Esophagus mucosa (tissue), 1 donor: ENCODE results near the gene TCEAL2. TPM values are rescaled to one million over a fixed set of nuclear protein-coding genes. Genes with fewer than 3 reads are reported as not detected.
A peak's percentile ranks its signal among the peaks of the same experiment; 100 is the strongest.
"Not testable (repeated sequence)": the region's sequence is repeated elsewhere in the genome, so short reads cannot be mapped to it uniquely, and the experiment has no call there.

Experiments used
- ATAC-seq: fragments of 200-7000 bp; cut with Tn5 transposase; one replicate; pipeline ENCODE4 v1.9.1; 2020
- total RNA-seq: library from RNA; stranded (reverse); gene quantifications from one replicate; pipeline ENCODE4 v1.2.4, GENCODE V29; 2023
- donor health status: DM: yes; HTN: yes; CAD: no.

TCEAL2 gene
- total RNA-seq, result not detected

DNA sequence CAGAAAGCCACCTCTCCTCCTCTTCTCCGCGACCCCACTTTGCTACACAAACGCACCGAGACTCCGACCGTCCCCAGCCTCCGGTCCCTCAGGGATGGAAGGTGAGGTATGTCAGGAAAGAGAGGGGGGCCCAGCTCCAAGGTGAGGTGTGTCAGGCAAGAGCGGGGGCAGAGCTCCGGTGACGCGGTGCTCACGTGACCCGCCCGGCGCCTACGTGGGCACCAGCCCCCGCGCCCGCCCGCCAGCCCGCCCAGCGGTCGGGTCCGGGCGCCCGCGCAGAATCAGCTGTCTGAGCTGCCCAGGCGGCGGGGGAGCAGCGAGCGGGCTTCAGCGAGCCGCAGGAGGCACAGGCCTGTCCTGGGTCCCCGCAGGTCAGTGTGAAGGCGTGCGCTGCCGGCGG lies at the start of gene TCEAL2:
TSS of gene TCEAL2 (plus strand) at position 244 of the 400 bp plus-strand sequence. CDS start 1,152 bp downstream, outside the sequence.
- not testable (repeated sequence) for ATAC-seq

DNA sequence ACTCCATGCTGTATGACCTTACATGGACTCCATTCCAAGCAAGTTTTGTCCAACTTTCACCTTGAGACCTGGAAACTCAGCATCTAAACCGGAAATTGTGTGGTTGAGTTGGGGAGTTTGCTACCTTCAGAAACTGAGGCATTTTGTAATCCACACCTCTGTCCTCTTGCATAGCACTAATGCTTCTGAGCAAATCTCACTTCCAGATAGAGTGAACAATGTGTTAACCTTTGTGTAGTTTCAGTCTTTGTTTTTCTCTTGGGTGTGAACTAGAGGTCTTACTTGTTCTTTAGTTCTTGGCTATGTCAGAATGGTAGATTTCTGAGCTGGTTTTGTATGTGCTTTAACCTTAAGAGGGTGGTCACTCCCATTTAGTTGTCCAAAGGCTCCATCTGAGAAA lies 48.1 kb upstream of the TCEAL2 start:
- no peak for ATAC-seq

DNA sequence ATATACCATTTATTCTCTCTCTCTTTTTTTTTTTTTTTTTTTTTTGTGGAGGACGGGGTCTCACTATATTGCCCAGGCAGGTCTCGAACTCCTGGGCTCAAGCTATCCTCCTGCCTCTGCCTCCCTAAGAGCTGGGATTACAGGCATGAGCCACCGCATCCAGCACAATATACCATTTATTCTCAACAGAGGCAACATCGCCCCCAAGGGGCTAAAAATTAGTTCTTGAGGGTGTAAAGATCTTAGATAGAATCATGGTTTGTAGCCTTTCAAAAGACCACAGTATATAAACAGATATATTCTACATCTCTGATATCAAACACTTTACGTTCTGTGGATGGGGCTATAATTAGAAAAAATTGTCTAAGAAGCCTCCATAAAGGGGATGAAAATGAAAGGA lies 39.8 kb upstream of the TCEAL2 start:
- no peak for ATAC-seq

DNA sequence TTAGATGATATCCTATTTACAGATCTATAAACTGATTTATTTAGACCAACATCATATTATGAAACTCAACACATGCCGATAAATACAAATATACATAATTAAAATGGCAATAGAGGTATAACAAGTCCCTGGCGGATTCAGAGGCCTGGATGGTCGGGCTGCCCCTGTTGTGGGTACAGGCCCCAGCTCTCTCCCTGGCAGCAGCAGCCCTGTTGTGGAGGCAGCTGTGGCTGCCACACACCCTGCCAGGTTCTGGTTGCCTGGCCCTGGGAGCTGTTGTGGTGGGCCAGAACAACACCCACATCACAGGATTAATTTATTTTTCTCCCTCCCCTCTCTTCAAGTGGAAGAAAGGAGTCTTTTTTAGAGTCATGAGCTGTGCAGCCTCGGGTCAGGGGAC lies 12.1 kb upstream of the TCEAL2 start:
- ATAC-seq, result no peak

DNA sequence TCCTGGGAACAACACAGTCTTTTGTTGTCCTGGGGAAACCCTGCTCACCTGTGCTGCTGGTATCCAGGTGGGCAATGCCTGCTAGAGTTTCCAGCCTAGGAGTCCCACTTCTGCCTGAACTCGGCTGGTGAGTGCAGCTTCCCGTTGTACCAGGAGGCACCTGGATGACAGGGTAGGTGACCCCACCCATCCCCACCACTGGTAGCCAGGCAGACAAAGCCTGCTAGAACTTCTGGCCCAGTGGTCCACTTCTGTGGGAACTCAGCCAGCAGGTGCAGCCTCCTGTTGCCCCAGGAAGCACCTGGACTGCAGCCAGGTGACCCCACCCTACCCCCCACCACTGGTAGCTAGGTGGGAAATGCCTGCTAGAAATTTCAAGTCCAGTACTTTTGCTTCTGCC lies 9.7 kb upstream of the TCEAL2 start:
- ATAC-seq, result no peak

DNA sequence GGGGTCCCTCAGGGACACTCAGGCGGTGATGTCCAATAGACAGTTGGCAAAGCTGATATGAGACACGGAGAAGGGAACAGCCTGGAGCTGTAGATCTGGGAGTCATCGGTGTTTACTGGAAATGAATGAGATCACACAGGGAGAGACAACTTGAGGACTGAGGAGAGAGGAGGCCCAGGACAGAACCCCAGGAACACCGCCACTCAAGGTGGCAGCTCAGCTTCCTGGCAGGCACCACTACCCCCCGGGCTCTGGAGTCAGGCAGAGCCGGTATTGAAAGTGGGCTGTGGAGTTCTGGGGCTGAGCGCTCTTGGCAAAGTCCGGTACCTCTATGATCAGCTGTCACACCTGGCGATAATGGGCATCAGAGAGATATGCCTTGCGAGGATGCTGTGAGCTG lies 465 bp upstream of the TCEAL2 start:
- not testable (repeated sequence) for ATAC-seq

DNA sequence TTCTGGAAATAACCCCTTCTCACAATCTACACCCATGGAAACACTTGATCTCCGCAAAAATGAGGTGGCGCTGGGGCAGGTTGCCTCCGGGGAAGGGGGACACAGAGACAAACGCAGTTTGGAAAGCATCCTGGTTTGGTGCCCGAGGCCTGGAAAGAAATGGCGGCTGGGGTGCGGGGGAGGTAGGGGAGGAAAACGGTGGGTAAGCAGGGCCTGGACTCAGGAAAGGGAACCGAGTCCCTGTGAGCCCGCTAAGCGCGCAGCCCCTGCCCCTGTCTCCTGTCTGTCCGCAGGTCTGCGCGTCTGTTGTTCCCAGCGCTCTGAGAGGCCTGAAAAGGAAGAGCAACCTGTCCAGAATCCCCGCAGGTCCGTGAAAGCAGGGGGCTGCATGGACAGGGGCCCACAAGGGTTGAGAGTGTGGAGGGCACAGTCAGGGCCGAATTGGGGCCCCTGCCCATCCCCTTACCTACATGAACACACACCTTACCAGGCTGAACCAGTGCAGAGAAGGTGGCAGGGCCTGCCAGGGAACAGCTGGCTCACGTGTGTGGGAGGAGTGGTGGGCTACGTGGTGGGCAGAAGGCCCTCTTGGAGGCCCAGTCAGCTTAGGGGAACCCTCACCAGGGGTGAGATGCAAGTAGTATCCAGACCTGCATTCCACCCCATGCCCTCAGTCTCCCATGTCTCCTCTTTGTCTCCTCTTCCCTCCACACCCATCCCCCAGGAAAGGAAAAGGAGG lies 770 bp downstream of the TCEAL2 start:
- ATAC-seq, result not testable (repeated sequence)

DNA sequence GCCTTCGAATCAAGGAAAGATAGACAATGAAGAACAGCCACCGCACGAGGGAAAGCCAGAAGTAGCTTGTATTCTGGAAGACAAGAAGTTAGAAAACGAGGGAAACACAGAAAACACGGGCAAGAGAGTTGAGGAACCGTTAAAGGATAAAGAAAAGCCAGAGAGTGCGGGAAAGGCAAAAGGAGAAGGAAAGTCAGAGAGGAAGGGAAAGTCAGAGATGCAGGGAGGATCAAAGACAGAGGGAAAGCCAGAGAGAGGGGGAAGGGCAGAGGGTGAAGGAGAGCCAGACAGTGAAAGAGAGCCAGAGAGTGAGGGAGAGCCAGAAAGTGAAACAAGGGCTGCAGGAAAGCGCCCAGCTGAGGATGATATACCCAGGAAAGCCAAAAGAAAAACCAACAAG lies 1.4 kb downstream of the TCEAL2 start:
- ATAC-seq, result no peak

DNA sequence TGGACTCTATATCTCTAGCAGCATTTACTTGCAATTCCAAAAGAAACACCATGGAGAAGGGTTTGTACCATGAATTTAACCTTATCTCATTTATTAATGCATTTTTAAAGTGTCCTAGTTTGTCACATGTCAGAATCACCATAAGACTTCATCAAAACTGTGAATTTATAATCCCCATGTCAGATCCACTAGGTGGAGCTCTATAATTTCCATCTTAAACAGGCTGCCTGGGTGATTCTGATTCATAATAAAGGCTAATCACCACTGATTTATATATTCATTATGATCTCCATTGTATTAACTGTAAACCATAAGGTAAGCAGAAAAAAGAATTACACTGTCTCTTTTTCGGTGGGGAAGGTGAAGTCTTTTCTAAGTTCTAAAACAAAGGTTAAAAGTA lies 4.0 kb downstream of the TCEAL2 start:
- no peak for ATAC-seq

DNA sequence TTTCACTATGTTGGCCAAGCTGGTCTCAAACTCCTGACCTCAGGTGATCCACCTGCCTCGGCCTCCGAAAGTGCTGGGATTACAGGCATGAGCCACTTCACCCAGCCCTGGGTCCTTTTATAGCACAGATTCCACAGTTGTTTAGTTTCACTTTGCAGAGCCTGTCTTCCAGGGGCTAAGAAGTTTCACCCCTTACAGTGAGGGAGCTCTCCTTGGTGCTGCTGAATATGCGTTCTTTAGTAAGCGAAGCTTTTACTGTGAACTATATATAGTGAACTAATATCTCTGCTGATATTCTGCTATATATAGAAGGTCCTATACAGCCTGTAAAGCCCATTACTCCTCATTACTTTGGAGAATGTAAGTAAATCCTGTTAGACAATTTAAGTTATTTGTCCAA lies 12.6 kb downstream of the TCEAL2 start:
- ATAC-seq, result no peak

DNA sequence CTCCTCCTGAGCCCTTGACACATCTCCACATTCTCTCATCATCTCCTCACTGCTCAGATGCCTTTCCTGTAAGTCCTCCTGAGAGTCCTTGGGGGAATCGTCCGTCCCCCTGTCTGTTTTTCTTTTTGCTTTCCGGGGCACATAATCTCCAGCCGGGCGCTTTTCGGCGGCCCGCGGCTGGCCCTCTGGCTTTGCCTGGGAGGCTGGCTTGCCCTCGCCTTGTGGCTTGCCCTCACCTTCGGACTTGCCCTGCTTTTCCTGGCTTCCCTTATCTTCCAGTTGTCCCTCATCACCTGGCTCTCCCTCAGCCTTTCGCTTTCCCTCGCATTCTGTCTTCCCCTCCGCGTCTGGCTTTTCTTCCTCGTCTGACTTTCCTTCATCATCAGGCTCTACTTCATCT lies 15.4 kb downstream of the TCEAL2 start:
- ATAC-seq, result not testable (repeated sequence)

DNA sequence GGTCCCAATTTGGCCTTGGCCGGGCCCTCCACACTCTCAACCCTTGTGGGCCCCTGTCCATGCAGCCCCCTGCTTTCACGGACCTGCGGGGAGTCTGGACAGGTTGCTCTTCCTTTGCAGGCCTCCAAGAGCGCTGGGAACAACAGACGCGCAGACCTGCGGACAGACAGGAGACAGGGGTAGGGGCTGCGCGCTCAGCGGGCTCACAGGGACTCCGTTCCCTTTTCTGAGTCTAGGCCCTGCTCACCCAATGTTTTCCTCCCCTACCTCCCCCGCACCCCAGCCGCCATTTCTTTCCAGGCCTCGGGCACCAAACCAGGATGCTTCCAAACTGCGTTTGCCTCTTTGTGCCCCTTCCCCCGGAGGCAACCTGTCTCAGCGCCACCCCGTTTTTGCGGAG lies 16.2 kb downstream of the TCEAL2 start:
- ATAC-seq, result not testable (repeated sequence)

DNA sequence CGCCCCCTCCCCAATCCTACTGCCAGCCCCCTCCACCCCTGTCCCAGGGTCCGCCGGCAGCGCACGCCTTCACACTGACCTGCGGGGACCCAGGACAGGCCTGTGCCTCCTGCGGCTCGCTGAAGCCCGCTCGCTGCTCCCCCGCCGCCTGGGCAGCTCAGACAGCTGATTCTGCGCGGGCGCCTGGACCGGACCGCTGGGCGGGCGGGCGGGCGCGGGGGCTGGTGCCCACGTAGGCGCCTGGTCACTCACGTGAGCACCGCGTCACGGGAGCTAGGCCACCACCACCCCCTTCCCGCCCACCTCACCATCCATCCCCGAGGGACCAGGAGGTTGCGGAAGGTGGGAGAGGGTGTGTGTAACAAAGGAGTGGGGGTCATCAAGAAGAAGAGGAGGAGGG lies 16.8 kb downstream of the TCEAL2 start, which contains the start of gene TCEAL6:
TSS of gene TCEAL6 (minus strand) at position 208 of the 400 bp plus-strand sequence.
- ATAC-seq, result not testable (repeated sequence)

DNA sequence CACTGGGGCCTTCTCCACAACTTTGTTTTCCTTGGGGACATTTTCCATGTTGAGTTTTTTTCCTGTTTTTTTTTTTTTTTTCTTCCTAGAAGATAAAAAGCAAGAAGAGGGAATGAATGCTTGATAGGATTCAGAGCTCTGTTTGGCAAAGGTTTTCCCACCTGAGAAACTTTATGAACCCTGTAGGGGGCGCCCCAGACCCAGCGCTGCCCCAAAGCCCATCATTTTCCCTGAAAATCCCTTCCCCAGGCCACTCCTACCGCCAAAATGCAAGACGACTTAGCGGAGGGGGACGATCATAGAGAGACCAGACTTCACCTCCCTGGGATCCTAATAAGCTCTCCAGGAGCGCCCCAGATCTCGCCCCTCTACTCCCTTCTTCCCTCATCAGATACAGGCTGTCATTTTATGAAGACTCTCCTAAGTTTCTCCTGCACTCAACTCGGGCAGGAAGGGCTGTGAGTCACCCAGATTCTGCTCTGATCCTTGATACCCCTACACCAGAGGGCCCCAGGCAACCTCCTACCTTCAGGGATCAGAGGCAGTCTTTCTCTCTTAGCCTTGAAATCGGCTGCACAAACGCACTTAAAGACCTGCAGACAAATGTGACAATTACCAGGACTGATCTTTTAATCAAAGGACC lies 28.9 kb downstream of the TCEAL2 start:
- ATAC-seq, result no peak

DNA sequence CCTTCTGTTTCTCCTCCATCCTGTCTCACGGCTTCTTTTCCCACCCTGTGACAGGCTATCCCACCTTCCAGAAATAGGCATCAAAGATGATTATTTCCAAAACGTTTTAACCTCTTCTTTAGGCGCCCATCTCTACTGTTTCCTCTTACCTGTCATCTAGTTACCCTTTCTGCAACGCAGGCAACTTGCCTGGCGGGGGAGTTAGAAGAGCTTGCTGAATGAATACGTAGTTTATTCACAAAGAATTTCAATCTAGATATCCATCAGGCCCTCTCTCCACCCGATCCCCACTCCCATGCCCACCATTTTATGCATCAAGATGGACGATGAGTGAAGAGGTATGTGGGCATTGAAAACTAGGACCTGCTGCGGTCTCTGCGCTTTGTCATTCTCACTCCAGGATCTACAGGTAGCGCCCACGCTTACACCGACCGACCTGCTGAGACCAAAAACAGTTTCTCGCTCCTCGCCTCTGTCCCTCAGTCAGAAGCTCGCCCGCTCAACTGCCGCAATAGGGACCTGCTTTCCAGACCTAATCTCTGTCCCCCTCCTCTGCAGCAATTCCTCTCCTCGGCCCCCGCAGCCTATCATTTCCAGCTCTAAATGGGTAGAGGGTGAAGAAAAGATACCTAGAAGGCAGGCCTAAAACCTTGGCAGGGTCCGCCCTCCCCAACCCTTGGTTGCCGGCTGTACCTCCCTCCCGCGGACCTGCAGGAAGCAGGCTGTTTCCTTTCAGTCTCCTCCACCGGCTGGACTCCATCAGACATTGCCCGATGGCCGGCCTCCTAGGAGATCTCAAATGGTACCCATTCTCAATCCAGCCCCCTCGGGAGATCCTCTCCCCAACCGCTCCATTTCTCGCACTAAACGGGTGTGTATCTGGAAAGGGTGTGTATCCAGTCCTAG lies 29.7 kb downstream of the TCEAL2 start:
- ATAC-seq, result no peak

DNA sequence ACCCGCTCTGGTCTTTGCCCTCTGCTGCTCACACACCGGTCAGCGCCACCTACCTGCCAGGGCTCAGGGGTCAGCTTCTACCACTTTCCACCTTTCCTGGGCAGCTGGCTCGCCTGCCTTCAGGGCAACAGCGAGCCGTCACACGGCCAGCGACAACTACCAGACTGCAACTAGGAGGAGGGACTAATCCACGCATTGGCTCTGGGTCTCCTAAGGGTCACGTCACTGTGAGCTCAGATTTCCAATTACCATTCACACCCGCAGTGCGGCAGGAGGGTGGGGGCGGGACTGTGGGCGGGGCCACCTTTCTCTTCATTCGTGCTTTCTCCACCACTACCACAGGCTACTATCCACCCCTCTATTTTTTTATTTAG lies 30.3 kb downstream of the TCEAL2 start, which contains the start of gene BEX5:
TSS of gene BEX5 (minus strand) at position 172 of the 374 bp plus-strand sequence. CDS start 1,712 bp downstream, outside the sequence.
- ATAC-seq, result peak; percentile 93

Other genes with a start within 250 kb of the TCEAL2 start
- gene ZMAT1, start 193.7 kb upstream of the TCEAL2 start, total RNA-seq, result 0.36 TPM
- gene TCEAL6, start 16.8 kb downstream of the TCEAL2 start, total RNA-seq, result not detected
- 0.80 TPM for gene BEX5, start 30.3 kb downstream of the TCEAL2 start, total RNA-seq
- gene TCP11X1, start 89.6 kb downstream of the TCEAL2 start, total RNA-seq, result not detected
- gene NXF2, start 121.5 kb downstream of the TCEAL2 start, total RNA-seq, result not detected